ENCODE measurements around the gene IFFO2. TPM values are rescaled to one million over a fixed set of nuclear protein-coding genes. Genes with fewer than 3 reads are reported as not detected.

The IFFO2 gene
- polyA plus RNA-seq, 4 donors: 0.22 to 3.6 (median 2.4) TPM

DNA sequence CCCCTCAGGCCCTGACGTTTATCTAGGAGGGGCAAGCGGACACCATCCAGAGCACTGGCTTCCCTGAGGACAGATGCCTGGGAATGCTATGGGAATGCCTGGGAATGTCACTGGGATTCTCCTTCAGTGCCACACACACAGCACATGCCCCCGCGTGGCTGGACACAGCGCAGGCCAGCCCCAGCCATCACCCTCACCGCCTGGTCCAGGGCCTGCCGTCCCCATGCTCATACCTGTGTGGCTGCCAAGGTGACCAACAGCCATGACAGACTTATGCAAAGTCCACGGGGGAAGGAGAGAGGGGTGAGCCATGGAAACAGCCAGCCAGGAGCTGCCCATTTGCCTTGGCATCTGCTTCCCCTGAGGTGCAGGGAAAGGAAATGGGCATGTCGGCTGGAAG lies 91.3 kb downstream of the IFFO2 start:
- Histone ChIP-seq H3K4me1 (ENCODE audit: control insufficient read depth in 3 of 3, insufficient read depth in 2 of 3, low read depth in 1 of 3, low read length in 2 of 3) (no peaks in the 10 kb centered on the region), H3K27ac (ENCODE audit: low read depth in 1 of 3, low read length in 2 of 3) (no peak overlapping the region), H3K36me3 (ENCODE audit: control insufficient read depth in 3 of 3, insufficient read depth in 2 of 3, low read depth in 1 of 3, low read length in 3 of 3) (no peaks in the 10 kb centered on the region), H3K4me3 (ENCODE audit: low read depth in 1 of 3, low read length in 3 of 3) (no peak overlapping the region), H3K27me3 (ENCODE audit: control insufficient read depth in 3 of 3, insufficient read depth in 3 of 3, low read length in 3 of 3) (no peaks in the 10 kb centered on the region), H3K9me3 (ENCODE audit: control insufficient read depth in 2 of 2, insufficient read depth in 1 of 2, low read depth in 1 of 2, low read length in 1 of 2) (no peaks in the 10 kb centered on the region)
- no peak for FAIRE-seq
- no peak for DNase-seq
- WGBS, 3 donors: 75 to 83% (median 80%) methylated on average over 9 of the region's 9 CpGs

DNA sequence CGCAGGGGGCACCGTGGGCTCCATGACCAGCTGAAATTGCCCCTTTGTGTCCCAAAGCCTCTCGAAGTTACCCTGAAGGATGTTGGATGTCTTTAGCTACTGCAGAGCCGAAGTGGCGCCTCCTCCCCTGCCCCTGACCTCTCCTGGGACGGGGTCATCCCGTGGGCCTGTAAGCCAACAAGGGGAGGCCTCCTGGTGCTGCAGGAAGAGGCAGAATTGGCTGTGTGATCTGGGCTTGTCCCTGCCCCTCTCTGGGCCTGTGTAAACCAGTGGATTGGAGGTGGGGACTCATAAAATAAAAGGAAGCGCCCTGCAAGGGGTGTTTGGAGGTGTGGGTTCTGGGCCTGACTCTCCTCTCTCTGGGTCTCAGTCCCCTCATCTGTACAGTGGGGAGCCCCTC lies 94.9 kb downstream of the IFFO2 start:
- no peaks in the 10 kb centered on the region for H3K4me1 ChIP-seq (ENCODE audit: control insufficient read depth in 3 of 3, insufficient read depth in 2 of 3, low read depth in 1 of 3, low read length in 2 of 3)
- WGBS, 3 donors: 57 to 68% (median 66%) methylated on average over 8 of the region's 8 CpGs
- FAIRE-seq (no peak), DNase-seq (no peak)
- H3K4me3 ChIP-seq (ENCODE audit: low read depth in 1 of 3, low read length in 3 of 3): no peak overlapping the region
- H3K27ac ChIP-seq (ENCODE audit: low read depth in 1 of 3, low read length in 2 of 3): no peak overlapping the region
- H3K9me3 ChIP-seq (ENCODE audit: control insufficient read depth in 2 of 2, insufficient read depth in 1 of 2, low read depth in 1 of 2, low read length in 1 of 2): no peaks in the 10 kb centered on the region
- H3K27me3 ChIP-seq (ENCODE audit: control insufficient read depth in 3 of 3, insufficient read depth in 3 of 3, low read length in 3 of 3): no peaks in the 10 kb centered on the region
- no peaks in the 10 kb centered on the region for H3K36me3 ChIP-seq (ENCODE audit: control insufficient read depth in 3 of 3, insufficient read depth in 2 of 3, low read depth in 1 of 3, low read length in 3 of 3)

DNA sequence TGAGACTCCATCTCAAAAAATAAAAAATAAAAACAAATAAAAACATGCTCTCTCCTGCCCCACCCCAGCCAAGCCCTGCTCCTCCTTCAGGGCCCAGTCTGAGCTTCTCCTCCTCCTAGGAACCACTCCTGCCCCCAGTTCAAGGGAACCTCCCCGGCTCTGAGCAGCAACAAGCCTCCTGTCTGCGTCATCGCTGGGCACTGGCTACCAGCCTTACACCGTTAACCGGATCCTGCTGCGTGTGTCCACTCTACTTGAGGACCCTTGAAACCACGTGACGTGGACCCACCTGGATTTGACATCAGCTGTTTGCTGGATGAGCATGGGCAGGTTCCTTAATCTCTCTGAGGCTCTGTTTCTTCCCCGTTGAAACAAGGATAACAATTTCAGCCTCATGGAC lies 95.4 kb downstream of the IFFO2 start:
- DNase-seq: no peak
- no peaks in the 10 kb centered on the region for H3K36me3 ChIP-seq (ENCODE audit: control insufficient read depth in 3 of 3, insufficient read depth in 2 of 3, low read depth in 1 of 3, low read length in 3 of 3)
- H3K27me3 ChIP-seq (ENCODE audit: control insufficient read depth in 3 of 3, insufficient read depth in 3 of 3, low read length in 3 of 3): no peaks in the 10 kb centered on the region
- H3K27ac ChIP-seq (ENCODE audit: low read depth in 1 of 3, low read length in 2 of 3): no peak overlapping the region
- H3K4me3 ChIP-seq (ENCODE audit: low read depth in 1 of 3, low read length in 3 of 3): no peak overlapping the region
- WGBS, 3 donors: 67 to 74% (median 73%) methylated on average over 9 of the region's 9 CpGs
- no peaks in the 10 kb centered on the region for H3K9me3 ChIP-seq (ENCODE audit: control insufficient read depth in 2 of 2, insufficient read depth in 1 of 2, low read depth in 1 of 2, low read length in 1 of 2)
- FAIRE-seq: no peak
- H3K4me1 ChIP-seq (ENCODE audit: control insufficient read depth in 3 of 3, insufficient read depth in 2 of 3, low read depth in 1 of 3, low read length in 2 of 3): no peaks in the 10 kb centered on the region

DNA sequence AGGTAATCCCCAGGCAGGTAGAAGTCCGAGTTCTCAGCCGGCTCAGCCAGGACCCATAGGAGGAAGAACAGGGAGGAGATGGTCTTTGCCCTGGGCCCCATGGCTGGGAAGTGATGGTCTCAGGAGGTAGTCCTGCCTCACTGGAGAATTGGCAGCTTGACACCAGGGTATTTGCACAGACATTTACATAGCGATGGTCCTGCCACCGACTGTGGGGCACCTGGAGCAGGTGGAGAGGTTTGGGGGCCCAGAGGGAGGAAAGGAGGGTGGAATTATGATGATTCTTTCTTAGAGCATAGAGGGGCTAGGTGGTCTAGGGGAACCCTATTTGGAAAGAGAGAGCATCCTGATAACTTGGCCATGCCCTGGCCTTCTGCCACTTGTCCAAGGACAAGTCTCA lies 96.9 kb downstream of the IFFO2 start, which contains the start of gene TAS1R2:
TAS1R2 (minus strand) TSS at position 101 of the 400 bp plus-strand sequence; CDS start at position 101, 0 bp downstream.
- Histone ChIP-seq H3K27ac (ENCODE audit: low read depth in 1 of 3, low read length in 2 of 3) (no peak within 1 kb of the TSS), H3K27me3 (ENCODE audit: control insufficient read depth in 3 of 3, insufficient read depth in 3 of 3, low read length in 3 of 3) (no peaks in the 10 kb centered on the region), H3K4me3 (ENCODE audit: low read depth in 1 of 3, low read length in 3 of 3) (no peak within 1 kb of the TSS), H3K4me1 (ENCODE audit: control insufficient read depth in 3 of 3, insufficient read depth in 2 of 3, low read depth in 1 of 3, low read length in 2 of 3) (no peaks in the 10 kb centered on the region), H3K36me3 (ENCODE audit: control insufficient read depth in 3 of 3, insufficient read depth in 2 of 3, low read depth in 1 of 3, low read length in 3 of 3) (no peaks in the 10 kb centered on the region), H3K9me3 (ENCODE audit: control insufficient read depth in 2 of 2, insufficient read depth in 1 of 2, low read depth in 1 of 2, low read length in 1 of 2) (no peaks in the 10 kb centered on the region)
- FAIRE-seq (no peak), DNase-seq (no peak)
- 40 to 63% (median 45%) methylated on average over 4 of the region's 4 CpGs for WGBS, 3 donors

DNA sequence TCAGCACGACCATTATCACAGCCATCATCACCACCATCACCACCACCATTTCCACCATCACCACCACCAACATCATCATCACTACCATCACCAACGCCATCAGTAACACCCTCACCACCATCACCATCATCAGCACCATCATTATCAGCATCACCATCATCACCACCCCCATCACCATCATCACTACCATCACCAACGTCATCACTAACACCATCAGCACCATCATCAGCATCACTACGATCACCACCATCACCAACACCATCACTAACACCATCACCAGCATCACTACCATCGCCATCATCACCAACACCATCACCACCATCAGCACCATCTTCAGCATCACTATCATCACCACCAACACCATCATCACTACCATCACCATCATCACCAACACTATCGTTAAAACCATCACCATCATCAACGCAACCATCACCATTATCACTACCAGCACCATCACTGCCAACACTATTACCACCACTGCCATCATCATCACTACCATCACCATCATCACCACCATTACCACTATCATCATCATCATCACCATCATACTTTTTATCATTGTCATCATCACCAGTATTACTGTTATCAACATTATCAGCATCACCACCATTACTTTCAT lies 98.3 kb downstream of the IFFO2 start:
- Histone ChIP-seq H3K27ac (ENCODE audit: low read depth in 1 of 3, low read length in 2 of 3) (no peak overlapping the region), H3K9me3 (ENCODE audit: control insufficient read depth in 2 of 2, insufficient read depth in 1 of 2, low read depth in 1 of 2, low read length in 1 of 2) (no peaks in the 10 kb centered on the region), H3K4me1 (ENCODE audit: control insufficient read depth in 3 of 3, insufficient read depth in 2 of 3, low read depth in 1 of 3, low read length in 2 of 3) (no peaks in the 10 kb centered on the region), H3K4me3 (ENCODE audit: low read depth in 1 of 3, low read length in 3 of 3) (no peak overlapping the region), H3K36me3 (ENCODE audit: control insufficient read depth in 3 of 3, insufficient read depth in 2 of 3, low read depth in 1 of 3, low read length in 3 of 3) (no peaks in the 10 kb centered on the region), H3K27me3 (ENCODE audit: control insufficient read depth in 3 of 3, insufficient read depth in 3 of 3, low read length in 3 of 3) (no peaks in the 10 kb centered on the region)
- no peak for DNase-seq
- no peak for FAIRE-seq
- WGBS, 3 donors: 87 to 88% (median 87%) methylated on average over 7 of the region's 7 CpGs

DNA sequence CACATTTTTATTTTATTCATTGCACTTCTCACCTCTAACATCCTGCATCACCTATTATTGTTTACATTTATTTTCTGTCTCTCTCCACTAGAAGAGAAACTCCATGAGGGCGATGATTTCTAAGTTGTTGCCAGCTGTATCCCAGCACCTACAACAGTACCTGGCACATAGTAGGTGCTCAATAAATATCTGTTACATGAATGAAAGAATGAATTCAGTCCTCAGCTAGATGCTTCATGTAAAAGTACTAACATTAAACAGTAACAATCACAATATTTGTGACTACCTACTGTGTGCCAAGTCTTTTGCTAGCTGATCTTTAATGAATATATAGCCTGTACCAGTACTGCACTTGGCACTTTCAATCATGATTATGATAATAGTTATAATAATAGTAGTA lies 100.0 kb downstream of the IFFO2 start:
- FAIRE-seq (no peak), DNase-seq (no peak)
- no peaks in the 10 kb centered on the region for H3K27me3 ChIP-seq (ENCODE audit: control insufficient read depth in 3 of 3, insufficient read depth in 3 of 3, low read length in 3 of 3)
- H3K4me1 ChIP-seq (ENCODE audit: control insufficient read depth in 3 of 3, insufficient read depth in 2 of 3, low read depth in 1 of 3, low read length in 2 of 3): no peaks in the 10 kb centered on the region
- WGBS, 3 donors: 93 to 96% (median 95%) methylated on average over 1 of the region's 1 CpG
- H3K9me3 ChIP-seq (ENCODE audit: control insufficient read depth in 2 of 2, insufficient read depth in 1 of 2, low read depth in 1 of 2, low read length in 1 of 2): no peaks in the 10 kb centered on the region
- no peak overlapping the region for H3K27ac ChIP-seq (ENCODE audit: low read depth in 1 of 3, low read length in 2 of 3)
- no peak overlapping the region for H3K4me3 ChIP-seq (ENCODE audit: low read depth in 1 of 3, low read length in 3 of 3)
- H3K36me3 ChIP-seq (ENCODE audit: control insufficient read depth in 3 of 3, insufficient read depth in 2 of 3, low read depth in 1 of 3, low read length in 3 of 3): no peaks in the 10 kb centered on the region

DNA sequence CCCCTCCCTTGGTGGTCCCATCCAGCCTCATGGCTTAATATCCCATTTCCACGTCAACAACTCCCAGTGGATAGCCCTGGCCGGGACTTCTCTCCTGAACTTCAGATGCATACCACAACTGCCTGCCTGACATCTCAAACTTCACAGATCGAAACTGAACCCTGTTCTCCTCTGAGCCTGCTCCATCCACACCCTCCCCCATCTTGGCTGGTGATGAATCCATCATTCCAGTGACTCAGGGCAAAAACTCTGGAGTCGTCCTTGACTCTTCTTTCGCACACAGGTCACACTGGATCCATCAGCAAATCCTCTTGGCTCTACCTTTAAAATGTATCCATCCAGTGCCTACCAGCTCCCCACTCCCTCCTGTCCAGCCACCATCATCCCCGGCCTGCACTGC lies 100.9 kb downstream of the IFFO2 start:
- Histone ChIP-seq H3K9me3 (ENCODE audit: control insufficient read depth in 2 of 2, insufficient read depth in 1 of 2, low read depth in 1 of 2, low read length in 1 of 2) (no peaks in the 10 kb centered on the region), H3K4me1 (ENCODE audit: control insufficient read depth in 3 of 3, insufficient read depth in 2 of 3, low read depth in 1 of 3, low read length in 2 of 3) (no peaks in the 10 kb centered on the region), H3K4me3 (ENCODE audit: low read depth in 1 of 3, low read length in 3 of 3) (no peak overlapping the region), H3K27me3 (ENCODE audit: control insufficient read depth in 3 of 3, insufficient read depth in 3 of 3, low read length in 3 of 3) (no peaks in the 10 kb centered on the region), H3K36me3 (ENCODE audit: control insufficient read depth in 3 of 3, insufficient read depth in 2 of 3, low read depth in 1 of 3, low read length in 3 of 3) (no peaks in the 10 kb centered on the region), H3K27ac (ENCODE audit: low read depth in 1 of 3, low read length in 2 of 3) (no peak overlapping the region)
- FAIRE-seq (no peak), DNase-seq (no peak)
- 65 to 76% (median 72%) methylated on average over 6 of the region's 6 CpGs for WGBS, 3 donors

DNA sequence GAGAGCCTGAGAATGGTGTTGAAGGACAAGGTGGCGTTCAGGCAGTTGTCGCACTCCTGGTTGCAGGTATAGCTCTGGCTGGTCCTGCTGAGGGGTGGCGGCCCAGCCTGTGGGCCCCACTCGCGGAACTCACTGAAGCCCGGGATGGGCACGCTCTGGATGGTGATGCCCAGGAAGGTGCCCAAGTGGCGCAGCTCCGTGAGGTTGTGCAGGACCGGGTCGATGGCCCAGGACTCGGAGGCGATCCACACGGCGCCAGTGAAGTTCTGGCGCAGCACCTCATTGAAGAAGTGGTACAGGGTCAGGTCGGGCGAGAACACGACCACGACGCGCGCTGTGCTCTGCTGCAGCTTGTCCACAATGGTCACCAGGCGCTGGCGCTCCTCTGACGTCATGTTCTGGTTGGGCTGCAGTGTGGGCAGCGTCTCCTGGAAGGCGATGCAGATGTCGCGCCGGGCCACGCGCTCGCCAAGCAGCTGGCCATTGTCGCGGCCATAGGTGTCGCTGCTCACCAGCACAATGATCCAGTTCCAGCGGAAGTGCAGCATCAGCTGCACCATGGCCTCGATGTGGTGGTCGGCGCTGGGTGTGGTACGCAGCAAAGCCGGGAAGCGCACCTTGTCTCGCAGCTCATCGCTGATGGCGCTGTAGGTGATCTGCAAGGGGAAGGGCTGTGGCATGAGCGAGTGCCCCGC lies 102.0 kb downstream of the IFFO2 start:
- H3K4me1 ChIP-seq (ENCODE audit: control insufficient read depth in 3 of 3, insufficient read depth in 2 of 3, low read depth in 1 of 3, low read length in 2 of 3): no peaks in the 10 kb centered on the region
- 86 to 91% (median 91%) methylated on average over 49 of the region's 49 CpGs for WGBS, 3 donors
- FAIRE-seq (no peak), DNase-seq (no peak)
- H3K27me3 ChIP-seq (ENCODE audit: control insufficient read depth in 3 of 3, insufficient read depth in 3 of 3, low read length in 3 of 3): no peaks in the 10 kb centered on the region
- H3K36me3 ChIP-seq (ENCODE audit: control insufficient read depth in 3 of 3, insufficient read depth in 2 of 3, low read depth in 1 of 3, low read length in 3 of 3): no peaks in the 10 kb centered on the region
- no peaks in the 10 kb centered on the region for H3K9me3 ChIP-seq (ENCODE audit: control insufficient read depth in 2 of 2, insufficient read depth in 1 of 2, low read depth in 1 of 2, low read length in 1 of 2)
- no peak overlapping the region for H3K27ac ChIP-seq (ENCODE audit: low read depth in 1 of 3, low read length in 2 of 3)
- no peak overlapping the region for H3K4me3 ChIP-seq (ENCODE audit: low read depth in 1 of 3, low read length in 3 of 3)
